Body of pancreas (tissue), 4 donors: ENCODE data around the gene UBTD1. TPM values are rescaled to one million over a fixed set of nuclear protein-coding genes. Genes with fewer than 3 reads are reported as not detected.

Source experiments
- ATAC-seq: fragments of 150-250 bp; one replicate; pipeline ENCODE4 v1.9.1; 2016
- DNase-seq, 4 donors: peaks; one replicate each; pipeline ENCODE4 v3.0.0-alpha.2; 2019
- H3K27ac ChIP-seq, 4 donors: fragments of 200-600 bp; sonication (generic); 1 replicate in 3 of 4; 2 replicates in 1 of 4; pipeline versions ENCODE4 v1.5.1 to v1.6.1; 2016 to 2019; ENCODE audit warnings: mild to moderate bottlenecking in 1 of 4, mixed read lengths in 1 of 4, moderate library complexity in 1 of 4
- H3K27me3 ChIP-seq, 2 donors: fragments of 200-600 bp; sonication (generic); one replicate each; pipeline ENCODE4 v1.6.0; 2016; ENCODE audit warnings: mild to moderate bottlenecking in 1 of 2
- H3K36me3 ChIP-seq, 2 donors: fragments of 200-600 bp; sonication (generic); replicated peaks in 1 of 2; 2 replicates each; pipeline ENCODE4 v1.5.1; 2016; ENCODE audit warnings: low read depth in 2 of 2; ENCODE audit not compliant: insufficient read depth in 1 of 2
- H3K4me1 ChIP-seq: fragments of 200-600 bp; sonication (generic); one replicate; pipeline ENCODE4 v1.6.0; 2016
- H3K4me3 ChIP-seq, 2 donors: fragments of 200-600 bp; sonication (generic); 1 replicate in 1 of 2; 2 replicates in 1 of 2; pipeline ENCODE4 v1.5.1; 2016 to 2019
- H3K9me3 ChIP-seq, 3 donors: fragments of 200-600 bp; sonication (generic); 1 replicate in 2 of 3; 2 replicates in 1 of 3; pipeline ENCODE4 v1.5.1; 2016
- CTCF ChIP-seq, 7 experiments: fragments of 450-650 bp in 4 of 7; fragments of 200-600 bp in 3 of 7; sonication (generic) in 3 of 7; IDR thresholded peaks; one replicate each; pipeline ENCODE4 v1.5.1; 2016 to 2019; ENCODE audit warnings: antibody characterized with exemption in 7 of 7
- POLR2A ChIP-seq, 3 donors: fragments of 450-650 bp; IDR thresholded peaks; one replicate each; pipeline ENCODE4 v1.6.1; 2016; ENCODE audit warnings: antibody characterized with exemption in 3 of 3, mild to moderate bottlenecking in 2 of 3
- WGBS, 2 donors: methylation state at CpG; one replicate each; pipeline ENCODE4 v1.1.5; 2017; 5-methylcytosine and 5-hydroxymethylcytosine counted together
- intact Hi-C: fragments of 100-400 bp; cut with DNase I; formaldehyde crosslinking; loops from one replicate; pipeline ENCODE4 v1.15.1; 2023
- total RNA-seq, 2 donors: library from RNA; depleted of rRNA; stranded (reverse); fragments of >200 nt; gene quantifications; one replicate each; pipeline ENCODE4 v1.1.0, GENCODE V29; 2016

UBTD1 gene
- total RNA-seq, 2 donors from 2014 or later, result 9.1 to 33.9 TPM

DNA sequence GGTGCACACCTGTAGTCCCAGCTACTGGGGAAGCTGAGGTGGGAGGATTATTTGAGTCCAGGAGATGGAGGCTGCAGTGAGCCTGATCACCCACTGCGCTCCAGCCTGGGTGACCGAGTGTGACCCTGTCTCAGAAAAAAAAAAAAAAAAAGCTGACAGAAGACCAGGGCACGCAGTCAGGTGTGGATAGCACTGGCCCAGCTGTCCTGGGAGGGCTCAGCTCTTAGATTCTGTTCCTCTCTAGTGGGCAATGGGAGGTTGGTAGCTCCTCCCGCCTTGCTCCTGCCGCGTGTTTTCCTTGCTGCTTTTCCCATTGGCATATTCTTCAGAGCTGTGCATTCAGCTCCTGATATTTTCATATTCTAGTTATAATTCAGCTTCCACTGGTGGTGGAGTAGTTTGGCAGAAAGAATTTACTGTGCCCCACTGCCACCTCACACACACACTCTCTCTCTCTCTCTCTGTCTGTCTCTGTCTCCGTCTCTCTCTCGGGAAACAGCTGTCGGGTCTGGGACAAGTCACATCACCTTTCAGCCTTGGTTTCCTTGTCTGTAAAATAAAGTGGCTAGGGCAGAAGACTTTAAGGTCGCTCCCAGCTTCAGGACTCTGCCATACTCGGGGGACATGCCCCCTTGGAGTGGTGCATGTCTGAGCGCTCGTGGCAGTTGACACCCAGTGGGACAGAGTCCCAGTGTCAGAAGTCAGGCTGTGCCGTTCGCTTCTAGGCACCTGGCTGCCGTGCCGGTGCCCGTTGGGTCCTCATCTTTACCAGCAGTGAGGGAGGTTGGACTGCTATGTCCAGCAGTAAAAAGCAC is 47.9 kb downstream of the UBTD1 start:
- no peak overlapping the region for H3K4me3 ChIP-seq
- 80 to 86% methylated on average over 11 to 18 of the region's 18 CpGs for WGBS, 2 donors
- DNase-seq (no peak), ATAC-seq (no peak)
- H3K27ac ChIP-seq, result no peak overlapping the region
- no peaks in the 10 kb centered on the region for H3K27me3 ChIP-seq
- no peaks in the 10 kb centered on the region for H3K36me3 ChIP-seq
- intact Hi-C loops, result no loop called here
- TF ChIP-seq CTCF (IDR thresholded peaks at IDR 0.05) (no peak), POLR2A (IDR thresholded peaks at IDR 0.05) (no peak)
- H3K9me3 ChIP-seq, result no peaks in the 10 kb centered on the region
- H3K4me1 ChIP-seq, result peaks cover 5% of the 10 kb centered on the region

- Histone ChIP-seq H3K4me3 (no peak overlapping the region), H3K36me3 (no peaks in the 10 kb centered on the region), H3K27me3 (no peaks in the 10 kb centered on the region), H3K27ac (no peak overlapping the region), H3K4me1 (peaks cover 5% of the 10 kb centered on the region), H3K9me3 (no peaks in the 10 kb centered on the region)
- no peak for ATAC-seq
- no peak for TF ChIP-seq POLR2A (IDR thresholded peaks at IDR 0.05)
- no peak for TF ChIP-seq CTCF (IDR thresholded peaks at IDR 0.05)
- no peak for DNase-seq
- WGBS, 2 donors, result 78 to 88% methylated on average over 4 of the region's 4 CpGs
- intact Hi-C loops, result no loop called here
Observed at GRCh38 chr10:97547271-97547600, 48.5 kb downstream of the UBTD1 start.

DNA sequence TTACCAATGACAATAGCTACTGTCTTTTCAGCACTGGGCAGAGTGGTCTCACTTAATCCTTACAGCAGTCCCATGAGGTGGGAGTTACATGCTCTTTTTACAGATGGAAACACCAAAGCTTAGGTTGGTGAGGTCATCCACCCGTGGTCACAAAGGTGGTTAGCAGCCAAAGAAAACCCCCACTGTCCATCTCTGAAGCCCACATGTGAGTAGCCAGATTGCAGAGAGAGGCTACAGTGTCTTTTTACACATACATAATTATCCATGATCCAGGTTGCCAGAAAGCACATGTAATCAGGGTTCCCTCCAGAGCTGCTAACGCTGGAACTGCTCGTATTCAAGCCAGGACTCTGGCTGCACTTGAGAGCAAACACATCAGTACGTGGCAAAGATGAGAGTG is 49.2 kb downstream of the UBTD1 start:
- ATAC-seq (no peak), DNase-seq (no peak)
- WGBS, 2 donors, result 64 to 70% methylated on average over 4 of the region's 4 CpGs
- TF ChIP-seq POLR2A (IDR thresholded peaks at IDR 0.05), result no peak
- peaks cover 5% of the 10 kb centered on the region for H3K4me1 ChIP-seq
- H3K9me3 ChIP-seq, result no peaks in the 10 kb centered on the region
- H3K36me3 ChIP-seq, result no peaks in the 10 kb centered on the region
- intact Hi-C loops, result no loop called here
- H3K4me3 ChIP-seq, result no peak overlapping the region
- H3K27ac ChIP-seq, result no peak overlapping the region
- H3K27me3 ChIP-seq, result no peaks in the 10 kb centered on the region

DNA sequence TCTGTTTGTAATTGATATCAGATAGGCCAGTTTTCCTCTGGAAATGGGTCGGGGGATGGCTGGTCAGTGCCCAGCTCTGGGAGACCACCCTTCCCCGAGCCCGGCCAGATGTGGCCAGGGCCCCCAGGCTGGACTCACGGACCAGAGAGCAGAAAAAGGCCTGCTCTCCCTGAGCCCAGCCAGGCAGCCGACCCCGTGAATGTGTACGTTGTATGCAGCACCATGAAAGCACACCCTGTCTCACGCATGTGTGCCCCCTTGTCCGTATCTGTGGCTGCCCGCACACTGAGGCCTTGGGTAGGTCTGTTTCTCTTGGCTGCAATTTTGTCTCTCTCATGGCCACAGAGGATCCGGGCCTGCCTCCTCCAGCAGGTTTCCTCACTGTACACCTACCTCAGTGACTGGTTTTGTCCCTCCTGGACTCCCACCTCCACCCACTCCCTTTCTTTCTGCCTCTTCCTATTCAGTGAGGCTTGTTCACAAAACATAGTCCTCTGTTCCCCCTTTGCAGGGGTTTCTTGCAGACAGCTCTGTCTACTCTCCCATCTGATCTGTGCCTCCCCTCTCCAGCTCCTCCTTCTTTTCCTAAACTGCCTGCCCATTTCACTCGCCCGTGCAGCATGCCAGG is 50.2 kb downstream of the UBTD1 start:
- Histone ChIP-seq H3K9me3 (no peaks in the 10 kb centered on the region), H3K4me3 (no peak overlapping the region), H3K27me3 (no peaks in the 10 kb centered on the region), H3K27ac (no peak overlapping the region), H3K36me3 (no peaks in the 10 kb centered on the region), H3K4me1 (peaks cover 5% of the 10 kb centered on the region)
- 83 to 88% methylated on average over 11 to 13 of the region's 13 CpGs for WGBS, 2 donors
- DNase-seq (no peak), ATAC-seq (no peak)
- intact Hi-C loops, result no loop called here
- TF ChIP-seq CTCF (IDR thresholded peaks at IDR 0.05) (no peak), POLR2A (IDR thresholded peaks at IDR 0.05) (no peak)

DNA sequence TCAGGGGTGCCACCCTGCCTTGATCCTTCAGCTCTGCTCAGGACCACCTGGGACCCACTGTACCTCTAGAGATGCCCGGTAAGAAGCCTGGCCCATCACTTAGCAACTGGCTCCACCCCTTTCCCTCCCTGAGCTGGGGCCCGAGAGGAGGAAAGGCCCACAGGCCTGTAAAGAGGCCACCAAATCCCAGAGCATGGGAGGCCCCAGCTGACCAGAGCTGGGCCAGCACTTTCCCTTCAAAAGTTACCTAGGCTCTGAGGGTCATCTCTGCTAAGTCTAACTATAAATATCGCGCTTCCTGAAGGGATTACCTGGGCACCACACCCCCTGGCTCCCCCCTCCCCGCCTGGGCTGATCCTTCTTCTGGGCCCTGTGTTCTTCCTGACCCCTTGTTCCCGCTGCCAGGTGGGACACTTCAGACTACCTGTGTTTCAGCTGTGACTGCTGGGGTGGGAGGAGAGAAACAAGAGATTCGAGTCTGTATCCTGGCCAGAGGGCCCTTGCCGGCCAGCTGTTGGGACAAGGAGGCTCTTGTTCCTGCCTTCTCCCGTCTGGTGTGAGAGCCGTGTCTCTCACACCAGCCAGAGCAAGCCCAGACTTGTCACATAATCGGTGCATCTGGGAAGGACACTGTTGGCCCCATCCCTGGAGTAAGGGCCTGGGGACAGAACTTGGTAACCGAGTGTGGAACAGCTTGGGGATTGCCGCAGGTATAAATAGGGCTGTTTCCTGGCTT is 51.0 kb downstream of the UBTD1 start:
- Histone ChIP-seq H3K36me3 (no peaks in the 10 kb centered on the region), H3K4me1 (peaks cover 5% of the 10 kb centered on the region), H3K9me3 (no peaks in the 10 kb centered on the region), H3K27me3 (no peaks in the 10 kb centered on the region), H3K27ac (peak overlapping the region in 2 of 4 donors; percentile 8 to 51), H3K4me3 (no peak overlapping the region)
- 57 to 61% methylated on average over 6 to 13 of the region's 13 CpGs for WGBS, 2 donors
- TF ChIP-seq POLR2A (IDR thresholded peaks at IDR 0.05), result no peak
- no peak for TF ChIP-seq CTCF (IDR thresholded peaks at IDR 0.05)
- DNase-seq (no peak), ATAC-seq (no peak)
- intact Hi-C loops, result loop anchor here (5.0 kb wide), 1 partner anchor 82 kb away; no protein-coding TSS in a partner anchor
